NCI-H2227 (cell line): ENCODE results near the gene SPN.
"Not testable (repeated sequence)": the region's sequence is repeated elsewhere in the genome, so short reads cannot be mapped to it uniquely, and the experiment has no call there.

Source experiments
- DNase-seq: peaks from one replicate; lab custom pipeline; 2025; ENCODE audit not compliant: unreplicated experiment; lab: John Stamatoyannopoulos, UW

SPN gene

GRCh38 chr16:29675811-29676643 lies 13.0 kb downstream of the SPN start:
- peak; percentile 37 for DNase-seq

GRCh38 chr16:29676989-29677785 lies 14.1 kb downstream of the SPN start:
- DNase-seq = no peak

- peak; percentile 83 for DNase-seq
These were observed 15.7 kb downstream of the SPN start, which contains the start of gene QPRT for GRCh38 chr16:29678691-29679267. QPRT (plus strand) TSS chr16:29679180; CDS start chr16:29679198, 18 bp downstream.

DNA sequence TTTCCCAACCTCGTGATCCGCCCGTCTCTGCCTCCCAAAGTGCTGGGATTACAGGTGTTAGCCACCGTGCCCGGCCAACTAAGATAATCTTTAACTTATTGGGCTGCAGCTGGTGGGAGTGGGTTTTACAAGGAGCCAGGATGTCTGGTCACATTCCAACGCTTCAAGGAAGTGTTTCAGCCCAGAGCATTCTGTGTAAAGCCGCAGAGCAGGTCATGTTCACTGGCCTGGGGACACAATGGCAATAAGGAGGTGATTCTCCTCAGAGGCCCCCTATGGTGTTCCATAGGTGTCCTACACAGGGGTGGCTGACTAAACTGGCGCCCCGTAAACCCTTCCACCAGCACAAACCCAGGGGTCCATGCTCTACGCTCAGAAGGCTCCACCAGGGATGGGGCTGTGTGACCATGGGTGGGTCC lies 17.1 kb downstream of the SPN start:
- no peak for DNase-seq

GRCh38 chr16:29683543-29684090 lies 20.6 kb downstream of the SPN start:
- no peak for DNase-seq

GRCh38 chr16:29684679-29685078 lies 21.6 kb downstream of the SPN start:
- DNase-seq = no peak

DNA sequence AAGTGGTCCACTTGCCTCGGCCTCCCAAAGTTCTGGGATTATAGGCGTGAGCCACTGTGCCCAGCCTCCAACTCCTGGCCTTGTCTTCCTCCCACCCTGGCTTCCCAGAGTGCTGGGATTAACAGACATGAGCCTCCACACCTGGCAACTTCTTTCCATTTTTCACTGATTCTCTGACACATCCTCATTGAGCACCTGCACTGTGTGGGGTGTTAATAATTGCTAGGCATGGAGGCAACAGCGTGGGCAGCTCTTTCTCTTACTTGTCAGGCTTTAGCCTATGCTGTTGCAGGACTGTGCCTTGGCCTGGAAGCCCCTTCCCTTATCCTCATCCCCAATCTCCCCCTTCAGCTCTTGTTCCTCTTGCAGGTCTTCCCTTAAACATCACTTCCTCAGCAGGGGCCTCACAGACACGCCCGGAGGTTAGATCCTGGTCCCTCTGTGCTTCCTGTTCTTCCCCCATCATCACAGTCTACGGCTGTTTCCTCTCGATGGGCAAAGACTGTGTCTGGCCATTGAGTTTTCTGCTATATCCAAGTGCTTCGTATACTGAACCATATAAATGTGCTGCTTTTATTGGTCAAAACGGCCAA lies 23.8 kb downstream of the SPN start:
- DNase-seq = no peak

DNA sequence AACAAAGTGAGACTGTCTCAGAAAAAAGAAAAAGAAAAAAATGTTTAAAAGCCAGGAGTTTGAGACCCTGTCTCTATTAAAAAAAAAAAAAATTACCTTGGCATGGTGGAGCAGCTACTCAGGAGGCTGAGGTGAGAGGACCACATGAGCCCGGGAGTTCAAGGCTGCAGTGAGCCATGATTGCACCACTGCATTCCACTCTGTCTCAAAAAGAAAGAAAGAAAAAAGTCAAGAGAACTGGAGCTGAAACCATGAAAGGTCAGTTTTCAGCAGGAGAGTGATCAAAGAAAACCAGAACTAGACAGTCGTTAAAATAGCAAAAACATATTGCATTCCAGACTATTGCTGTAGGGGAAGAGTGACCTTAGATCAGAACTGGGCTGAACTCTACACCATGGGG lies 24.7 kb downstream of the SPN start:
- no peak for DNase-seq

DNA sequence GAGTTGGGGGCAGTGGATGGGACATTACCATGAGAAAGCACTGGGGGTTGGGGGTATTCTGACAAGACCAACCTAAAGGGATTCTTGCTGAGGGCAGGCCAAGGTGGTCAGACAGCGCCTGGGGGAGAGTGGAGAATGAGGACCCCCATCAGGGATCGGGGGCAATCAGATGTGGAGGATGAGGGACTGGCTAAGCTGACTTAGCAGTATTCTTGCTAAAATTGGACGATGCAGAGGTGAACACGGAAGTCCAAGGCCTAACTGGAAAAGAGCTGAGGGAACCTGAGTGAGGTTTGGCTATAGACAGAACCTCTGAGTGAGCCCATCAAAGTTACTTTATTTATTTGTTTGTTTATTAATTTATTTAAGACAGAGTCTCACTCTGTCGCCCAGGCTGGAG lies 25.1 kb downstream of the SPN start:
- DNase-seq = no peak

GRCh38 chr16:29689490-29690351 lies 26.7 kb downstream of the SPN start:
- DNase-seq = not testable (repeated sequence)

DNA sequence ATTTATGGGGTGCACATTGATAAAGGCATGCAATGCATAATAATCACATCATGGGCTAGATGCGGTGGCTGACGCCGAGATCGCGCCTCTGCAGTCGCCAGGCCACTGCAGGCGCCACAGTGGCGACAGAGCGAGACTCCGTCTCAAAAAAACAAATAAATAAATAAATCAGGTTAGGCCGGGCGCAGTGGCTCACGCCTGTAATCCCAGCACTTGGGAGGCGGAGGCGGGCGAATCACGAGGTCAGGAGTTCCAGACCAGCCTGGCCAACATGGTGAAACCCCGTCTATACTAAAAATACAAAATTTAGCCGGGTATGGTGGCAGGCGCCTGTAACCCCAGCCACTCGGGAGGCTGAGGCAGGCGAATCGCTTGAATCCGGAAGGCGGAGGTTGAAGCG lies 29.6 kb downstream of the SPN start:
- DNase-seq = not testable (repeated sequence)

GRCh38 chr16:29694384-29695195 lies 31.5 kb downstream of the SPN start:
- no peak for DNase-seq

DNA sequence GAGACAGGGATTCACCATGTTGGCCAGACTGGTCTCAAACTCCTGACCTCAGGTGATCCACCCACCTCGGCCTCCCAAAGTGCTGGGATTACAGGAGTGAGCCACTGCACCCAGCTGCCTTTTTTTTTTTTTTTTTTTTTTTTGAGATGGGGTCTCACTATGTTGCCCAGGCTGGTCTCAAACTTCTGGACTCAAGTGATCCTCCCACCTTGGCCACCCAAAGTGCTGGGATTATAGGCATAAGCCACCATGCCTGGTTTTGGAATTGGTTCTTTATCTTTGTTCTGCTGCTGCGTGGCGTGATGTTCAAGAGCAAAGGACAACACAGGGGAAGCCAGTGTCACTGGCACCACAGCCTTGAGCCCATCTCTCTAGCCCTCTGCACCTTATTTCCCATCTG lies 32.6 kb downstream of the SPN start:
- not testable (repeated sequence) for DNase-seq

DNA sequence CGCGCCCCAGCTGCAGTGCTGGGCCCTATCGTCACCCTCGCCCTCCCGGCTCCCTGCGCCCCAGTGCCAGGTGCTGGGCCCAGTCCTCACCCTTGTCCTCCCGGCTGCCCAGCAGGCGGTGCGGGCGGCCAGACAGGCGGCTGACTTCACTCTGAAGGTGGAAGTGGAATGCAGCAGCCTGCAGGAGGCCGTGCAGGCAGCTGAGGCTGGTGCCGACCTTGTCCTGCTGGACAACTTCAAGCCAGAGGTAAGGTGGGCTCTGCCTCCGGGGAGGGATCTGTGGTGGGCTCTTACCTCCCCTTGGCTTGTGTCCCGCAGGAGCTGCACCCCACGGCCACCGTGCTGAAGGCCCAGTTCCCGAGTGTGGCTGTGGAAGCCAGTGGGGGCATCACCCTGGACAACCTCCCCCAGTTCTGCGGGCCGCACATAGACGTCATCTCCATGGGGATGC lies 33.9 kb downstream of the SPN start:
- no peak for DNase-seq

GRCh38 chr16:29697391-29697790 lies 34.3 kb downstream of the SPN start:
- no peak for DNase-seq

GRCh38 chr16:29698042-29698441 lies 35.0 kb downstream of the SPN start:
- DNase-seq = no peak

DNA sequence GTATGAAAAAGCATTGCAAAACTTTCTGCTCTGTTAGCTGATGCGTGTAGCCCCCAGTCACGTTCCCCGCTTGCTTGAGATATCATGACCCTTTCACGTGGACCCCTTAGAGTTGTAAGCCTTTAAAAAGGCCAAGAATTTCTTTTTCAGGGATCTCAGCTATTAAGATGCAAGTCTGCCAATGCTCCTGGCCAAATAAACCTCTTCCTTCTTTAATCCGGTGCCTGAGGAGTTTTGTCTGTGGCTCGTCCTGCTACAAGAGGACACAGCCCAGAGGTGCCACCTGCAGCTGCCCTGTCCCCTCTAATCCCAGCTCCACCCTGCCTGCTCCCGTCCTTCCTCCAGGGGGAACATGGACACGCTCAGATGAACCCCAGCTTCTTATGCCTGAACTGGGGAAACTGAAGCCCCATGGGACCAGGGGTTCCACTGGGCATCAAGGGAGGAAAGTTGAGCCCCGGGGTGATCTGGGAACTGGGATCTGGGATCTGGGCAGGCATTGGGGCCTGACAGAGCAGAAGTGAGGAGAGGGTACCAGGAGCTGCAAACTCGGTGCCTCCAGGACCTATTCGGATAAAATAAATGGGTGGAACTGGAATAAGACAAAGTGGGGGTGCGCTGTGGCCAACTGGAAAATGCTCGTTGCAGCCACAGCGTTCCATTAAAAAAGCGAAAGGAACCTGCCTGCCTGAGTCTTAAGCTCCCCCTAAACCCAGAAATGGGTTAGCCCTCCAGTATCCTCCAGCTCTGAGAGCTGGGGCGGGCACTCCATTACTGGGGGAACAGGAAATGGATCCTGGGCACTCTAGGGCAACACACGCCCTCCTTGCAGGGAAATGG lies 35.7 kb downstream of the SPN start:
- DNase-seq = no peak
